H1 (cell line): ENCODE data around the gene USB1. TPM values are rescaled to one million over a fixed set of nuclear protein-coding genes. Genes with fewer than 3 reads are reported as not detected.

Experiments
- CBX8 ChIP-seq: fragments of 300-800, 300-1000 bp; sonication (generic); IDR thresholded peaks from 2 replicates; pipeline ENCODE4 v1.7.1; 2016; ENCODE audit warnings: low read depth, low read length, borderline replicate concordance
- E2F6 ChIP-seq: IDR thresholded peaks from 2 replicates; pipeline ENCODE4 v1.6.1; 2012; ENCODE audit warnings: inconsistent platforms
- GABPA ChIP-seq: IDR thresholded peaks from 2 replicates; pipeline ENCODE4 v1.6.1; 2011; ENCODE audit warnings: mild to moderate bottlenecking, low read length, moderate library complexity, borderline replicate concordance; ENCODE audit not compliant: insufficient read depth
- HDAC2 ChIP-seq, 2 experiments: fragments of 300-600 bp in 1 of 2; sonication (generic) in 1 of 2; IDR thresholded peaks; 2 replicates each; pipeline ENCODE4 v1.6.1; 2011 to 2012; ENCODE audit warnings: low read depth in 2 of 2, low read length in 2 of 2, mild to moderate bottlenecking in 2 of 2, moderate library complexity in 2 of 2, borderline replicate concordance in 1 of 2, inconsistent platforms in 1 of 2
- MAFK ChIP-seq: IDR thresholded peaks from 2 replicates; pipeline ENCODE4 v1.6.1; 2012; ENCODE audit warnings: low read depth, mild to moderate bottlenecking, improper control_type of control experiment, low read length
- NANOG ChIP-seq: IDR thresholded peaks from 2 replicates; pipeline ENCODE4 v1.6.1; 2011; ENCODE audit warnings: low read length, low read depth, mild to moderate bottlenecking, inconsistent platforms; ENCODE audit not compliant: insufficient read depth, poor library complexity, severe bottlenecking
- PHF8 ChIP-seq: fragments of 200-600 bp; sonication (generic); conservative IDR thresholded peaks from 2 replicates; pipeline ENCODE4 v1.7.1; 2012; ENCODE audit warnings: low read depth, mild to moderate bottlenecking, inconsistent platforms, low read length, moderate library complexity
- POLR2AphosphoS5 ChIP-seq: IDR thresholded peaks from 2 replicates; pipeline ENCODE4 v1.6.1; 2011; ENCODE audit warnings: low read depth, low read length
- RAD21 ChIP-seq, 2 experiments: IDR thresholded peaks in 1 of 2; conservative IDR thresholded peaks in 1 of 2; 2 replicates each; pipeline ENCODE4 v1.6.1; 2011; ENCODE audit warnings: low read depth in 2 of 2, low read length in 2 of 2, improper control_type of control experiment in 1 of 2, inconsistent platforms in 1 of 2, mild to moderate bottlenecking in 1 of 2, moderate library complexity in 1 of 2
- RBBP5 ChIP-seq: IDR thresholded peaks from 2 replicates; pipeline ENCODE4 v1.7.1; 2012; ENCODE audit warnings: low read depth, mild to moderate bottlenecking, inconsistent platforms, low read length, moderate library complexity, borderline replicate concordance
- RNF2 ChIP-seq: fragments of 200-900, 300-1000 bp; sonication (generic); IDR thresholded peaks from 2 replicates; pipeline ENCODE4 v1.7.1; 2016; ENCODE audit warnings: borderline replicate concordance, low read depth, mild to moderate bottlenecking, antibody characterized with exemption, low read length; ENCODE audit not compliant: poor library complexity, severe bottlenecking; ENCODE audit errors: missing control alignments
- SIRT6 ChIP-seq: IDR thresholded peaks from one replicate; pipeline ENCODE4 v1.7.1; 2012; ENCODE audit warnings: low read length, inconsistent platforms
- SIX5 ChIP-seq: IDR thresholded peaks from 2 replicates; pipeline ENCODE4 v1.6.1; 2011; ENCODE audit warnings: mild to moderate bottlenecking, low read depth, low read length
- SP1 ChIP-seq: IDR thresholded peaks from 2 replicates; pipeline ENCODE4 v1.6.1; 2011; ENCODE audit warnings: low read depth, low read length
- SUZ12 ChIP-seq: fragments of 200-600 bp; sonication (generic); IDR thresholded peaks from 2 replicates; pipeline ENCODE4 v1.6.1; 2012; ENCODE audit warnings: mild to moderate bottlenecking, inconsistent platforms, low read length, moderate library complexity, mixed read lengths
- TEAD4 ChIP-seq: IDR thresholded peaks from 2 replicates; pipeline ENCODE4 v1.6.1; 2012; ENCODE audit warnings: low read depth, low read length, inconsistent platforms, mixed read lengths
- polyA plus RNA-seq, 7 experiments: library from polyadenylated mRNA; depleted of rRNA in 3 of 7; stranded (reverse) in 5 of 7; unstranded in 2 of 7; fragments of >200 nt in 5 of 7; fragments of 200-250 nt in 2 of 7; gene quantifications; 1 replicate in 5 of 7; 2 replicates in 1 of 7; 4 replicates in 1 of 7; pipeline versions ENCODE4 v1.2.1 to v1.2.3, GENCODE V29; 2011 to 2013; ENCODE audit warnings: missing spikeins in 2 of 7, mixed read lengths in 2 of 7
- total RNA-seq: library from RNA; stranded (reverse); fragmentation: NEBNext Ultra II Directional; extraction: Animal tissue kit (Norgen Biotek cat#: 25700); gene quantifications from 2 replicates; pipeline ENCODE4 v1.2.1, GENCODE V29; 2021

USB1 gene
- total and polyA plus RNA-seq, 2 of the 8 experiments (the other 6 are each of a cell fraction or from before 2014, with no cell fraction given), result 65.4 to 75.9 TPM

GRCh38 chr16:57984443-57985203, 16.6 kb upstream of the USB1 start (continued):
- TF ChIP-seq RBBP5, result peak; percentile 23; the same call in 1 of the 2 replicates
- TF ChIP-seq RNF2, result no peak
- no peak for TF ChIP-seq SIX5
- no peak for TF ChIP-seq TEAD4
- TF ChIP-seq CBX8, result no peak
- TF ChIP-seq SIRT6, result no peak
- TF ChIP-seq PHF8, result no peak
- TF ChIP-seq RAD21 (IDR thresholded peaks at IDR 0.05 in 1 of 2, conservative IDR thresholded peaks at IDR 0.05 in 1 of 2; ENCODE audit: low read depth in 2 of 2, low read length in 2 of 2), result no peak
- no peak for TF ChIP-seq POLR2AphosphoS5
- TF ChIP-seq HDAC2 (IDR thresholded peaks at IDR 0.05; ENCODE audit: borderline replicate concordance in 1 of 2, low read depth in 2 of 2, low read length in 2 of 2), result 0 out of 4 replicates have a peak, but pooled peaks have one; percentile 52 to 61
- TF ChIP-seq SUZ12, result peak; percentile 32; the same call in 1 of the 2 replicates
- TF ChIP-seq E2F6, result peak; percentile 80
- no peak for TF ChIP-seq MAFK
- peak; percentile 35; the same call in 1 of the 2 replicates for TF ChIP-seq SP1
- no peak for TF ChIP-seq NANOG
- TF ChIP-seq GABPA, result no peak
